Body of pancreas (tissue), 4 donors: Measurements from ENCODE around the gene NEK11. TPM values are rescaled to one million over a fixed set of nuclear protein-coding genes. Genes with fewer than 3 reads are reported as not detected.
A peak's percentile ranks its signal among the peaks of the same experiment; 100 is the strongest.

Experiments
- ATAC-seq: fragments of 150-250 bp; one replicate; pipeline ENCODE4 v1.9.1; 2016
- DNase-seq, 4 donors: peaks; one replicate each; pipeline ENCODE4 v3.0.0-alpha.2; 2019
- H3K27ac ChIP-seq, 4 donors: fragments of 200-600 bp; sonication (generic); 1 replicate in 3 of 4; 2 replicates in 1 of 4; pipeline versions ENCODE4 v1.5.1 to v1.6.1; 2016 to 2019; ENCODE audit warnings: mild to moderate bottlenecking in 1 of 4, mixed read lengths in 1 of 4, moderate library complexity in 1 of 4
- H3K27me3 ChIP-seq, 2 donors: fragments of 200-600 bp; sonication (generic); one replicate each; pipeline ENCODE4 v1.6.0; 2016; ENCODE audit warnings: mild to moderate bottlenecking in 1 of 2
- H3K36me3 ChIP-seq, 2 donors: fragments of 200-600 bp; sonication (generic); replicated peaks in 1 of 2; 2 replicates each; pipeline ENCODE4 v1.5.1; 2016; ENCODE audit warnings: low read depth in 2 of 2; ENCODE audit not compliant: insufficient read depth in 1 of 2
- H3K4me1 ChIP-seq: fragments of 200-600 bp; sonication (generic); one replicate; pipeline ENCODE4 v1.6.0; 2016
- H3K4me3 ChIP-seq, 2 donors: fragments of 200-600 bp; sonication (generic); 1 replicate in 1 of 2; 2 replicates in 1 of 2; pipeline ENCODE4 v1.5.1; 2016 to 2019
- H3K9me3 ChIP-seq, 3 donors: fragments of 200-600 bp; sonication (generic); 1 replicate in 2 of 3; 2 replicates in 1 of 3; pipeline ENCODE4 v1.5.1; 2016
- POLR2A ChIP-seq, 3 donors: fragments of 450-650 bp; IDR thresholded peaks; one replicate each; pipeline ENCODE4 v1.6.1; 2016; ENCODE audit warnings: antibody characterized with exemption in 3 of 3, mild to moderate bottlenecking in 2 of 3
- WGBS, 2 donors: methylation state at CpG; one replicate each; pipeline ENCODE4 v1.1.5; 2017; 5-methylcytosine and 5-hydroxymethylcytosine counted together
- intact Hi-C: fragments of 100-400 bp; cut with DNase I; formaldehyde crosslinking; loops from one replicate; pipeline ENCODE4 v1.15.1; 2023
- total RNA-seq, 2 donors: library from RNA; depleted of rRNA; stranded (reverse); fragments of >200 nt; gene quantifications; one replicate each; pipeline ENCODE4 v1.1.0, GENCODE V29; 2016
- TF ChIP-seq, protein P1 (sequence below), 7 experiments: fragments of 450-650 bp in 4 of 7; fragments of 200-600 bp in 3 of 7; sonication (generic) in 3 of 7; IDR thresholded peaks; one replicate each; pipeline ENCODE4 v1.5.1; 2016 to 2019; ENCODE audit warnings: antibody characterized with exemption in 7 of 7

NEK11 gene
- total RNA-seq, 2 donors from 2014 or later: 3.4 to 10.2 TPM

- DNase-seq (peak in 1 of 4 donors; percentile 13), ATAC-seq (no peak)
- WGBS, 2 donors: 65 to 70% methylated on average over 2 of the region's 2 CpGs
- no peak for TF ChIP-seq POLR2A (IDR thresholded peaks at IDR 0.05)
- TF ChIP-seq, protein P1, sequence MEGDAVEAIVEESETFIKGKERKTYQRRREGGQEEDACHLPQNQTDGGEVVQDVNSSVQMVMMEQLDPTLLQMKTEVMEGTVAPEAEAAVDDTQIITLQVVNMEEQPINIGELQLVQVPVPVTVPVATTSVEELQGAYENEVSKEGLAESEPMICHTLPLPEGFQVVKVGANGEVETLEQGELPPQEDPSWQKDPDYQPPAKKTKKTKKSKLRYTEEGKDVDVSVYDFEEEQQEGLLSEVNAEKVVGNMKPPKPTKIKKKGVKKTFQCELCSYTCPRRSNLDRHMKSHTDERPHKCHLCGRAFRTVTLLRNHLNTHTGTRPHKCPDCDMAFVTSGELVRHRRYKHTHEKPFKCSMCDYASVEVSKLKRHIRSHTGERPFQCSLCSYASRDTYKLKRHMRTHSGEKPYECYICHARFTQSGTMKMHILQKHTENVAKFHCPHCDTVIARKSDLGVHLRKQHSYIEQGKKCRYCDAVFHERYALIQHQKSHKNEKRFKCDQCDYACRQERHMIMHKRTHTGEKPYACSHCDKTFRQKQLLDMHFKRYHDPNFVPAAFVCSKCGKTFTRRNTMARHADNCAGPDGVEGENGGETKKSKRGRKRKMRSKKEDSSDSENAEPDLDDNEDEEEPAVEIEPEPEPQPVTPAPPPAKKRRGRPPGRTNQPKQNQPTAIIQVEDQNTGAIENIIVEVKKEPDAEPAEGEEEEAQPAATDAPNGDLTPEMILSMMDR (IDR thresholded peaks at IDR 0.05): no peak
- Histone ChIP-seq H3K9me3 (no peaks in the 10 kb centered on the region), H3K36me3 (no peaks in the 10 kb centered on the region), H3K27me3 (no peaks in the 10 kb centered on the region), H3K4me3 (no peak overlapping the region), H3K4me1 (no peaks in the 10 kb centered on the region), H3K27ac (no peak overlapping the region)
- intact Hi-C loops: no loop called here
Measured at GRCh38 chr3:131072845-131073244, 46.2 kb downstream of the NEK11 start.

- no peak for ATAC-seq
- Histone ChIP-seq H3K27ac (no peak overlapping the region), H3K9me3 (no peaks in the 10 kb centered on the region), H3K36me3 (no peaks in the 10 kb centered on the region), H3K4me1 (no peaks in the 10 kb centered on the region), H3K4me3 (no peak overlapping the region), H3K27me3 (no peaks in the 10 kb centered on the region)
- DNase-seq: no peak
- WGBS, 2 donors: 65 to 66% methylated on average over 4 of the region's 4 CpGs
- intact Hi-C loops: no loop called here
- TF ChIP-seq, protein P1 (IDR thresholded peaks at IDR 0.05): no peak
- TF ChIP-seq POLR2A (IDR thresholded peaks at IDR 0.05): no peak
Measured at GRCh38 chr3:131075632-131076328, 49.1 kb downstream of the NEK11 start.

DNA sequence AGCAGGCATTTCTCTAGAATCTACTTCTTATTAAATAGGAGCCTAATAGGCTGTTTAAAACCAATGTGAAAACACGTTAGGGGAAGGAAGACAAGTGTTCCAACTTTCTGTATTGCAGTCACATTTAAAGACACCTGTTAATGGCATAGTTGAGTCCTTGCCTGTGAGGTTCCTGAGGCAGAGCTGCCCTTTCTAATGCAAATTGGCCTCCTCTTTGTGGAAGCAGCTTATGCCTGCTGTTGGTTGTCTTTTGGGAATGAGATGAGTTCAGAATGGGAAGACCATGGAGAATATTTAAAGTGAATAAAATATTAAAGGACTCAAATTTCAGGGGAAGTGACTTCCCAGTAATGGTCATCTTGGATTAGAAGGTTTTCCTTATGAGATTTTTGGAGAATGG lies 51.2 kb downstream of the NEK11 start:
- Histone ChIP-seq H3K4me1 (no peaks in the 10 kb centered on the region), H3K9me3 (no peaks in the 10 kb centered on the region), H3K36me3 (no peaks in the 10 kb centered on the region), H3K27ac (no peak overlapping the region), H3K27me3 (no peaks in the 10 kb centered on the region), H3K4me3 (no peak overlapping the region)
- ATAC-seq (no peak), DNase-seq (no peak)
- WGBS, 2 donors: 46 to 50% methylated on average over 1 of the region's 1 CpG
- intact Hi-C loops: no loop called here
- no peak for TF ChIP-seq POLR2A (IDR thresholded peaks at IDR 0.05)
- TF ChIP-seq, protein P1 (IDR thresholded peaks at IDR 0.05): no peak

- DNase-seq: no peak
- Histone ChIP-seq H3K4me3 (no peak overlapping the region), H3K36me3 (no peaks in the 10 kb centered on the region), H3K27me3 (no peaks in the 10 kb centered on the region), H3K27ac (no peak overlapping the region), H3K4me1 (no peaks in the 10 kb centered on the region), H3K9me3 (no peaks in the 10 kb centered on the region)
- WGBS, 2 donors: 94 to 100% methylated on average over 1 of the region's 1 CpG
- intact Hi-C loops: no loop called here
- no peak for ATAC-seq
- no peak for TF ChIP-seq POLR2A (IDR thresholded peaks at IDR 0.05)
- TF ChIP-seq, protein P1 (IDR thresholded peaks at IDR 0.05): no peak
Measured at GRCh38 chr3:131079086-131079485, 52.4 kb downstream of the NEK11 start.

GRCh38 chr3:131081224-131081623 lies 54.5 kb downstream of the NEK11 start:
- no peak for ATAC-seq
- 91 to 95% methylated on average over 1 of the region's 1 CpG for WGBS, 2 donors

More at GRCh38 chr3:131081224-131081623, 54.5 kb downstream of the NEK11 start:
- no peaks in the 10 kb centered on the region for H3K9me3 ChIP-seq
- intact Hi-C loops: no loop called here
- TF ChIP-seq, protein P1 (IDR thresholded peaks at IDR 0.05): no peak
- no peak for TF ChIP-seq POLR2A (IDR thresholded peaks at IDR 0.05)
- no peaks in the 10 kb centered on the region for H3K27me3 ChIP-seq
- no peak overlapping the region for H3K27ac ChIP-seq
- DNase-seq: no peak
- H3K4me1 ChIP-seq: no peaks in the 10 kb centered on the region
- H3K4me3 ChIP-seq: no peak overlapping the region
- no peaks in the 10 kb centered on the region for H3K36me3 ChIP-seq
